GM19468 (cell line): ENCODE data around the gene TREM1.
"Not testable (repeated sequence)": the region's sequence is repeated elsewhere in the genome, so short reads cannot be mapped to it uniquely, and the experiment has no call there.

Experiments used
- ATAC-seq: cut with Tn5 transposase; IDR thresholded peaks from one replicate; pipeline ENCODE4 v1.9.1; 2021; ENCODE audit warnings: mild to moderate bottlenecking, moderate library complexity, moderate number of reproducible peaks; ENCODE audit not compliant: unreplicated experiment; ENCODE audit errors: extremely low read depth

Gene TREM1

GRCh38 chr6:41298785-41299502 lies 12.5 kb upstream of the TREM1 start:
- ATAC-seq, result no peak

- ATAC-seq, result not testable (repeated sequence)
Measured at GRCh38 chr6:41297248-41297647, 10.8 kb upstream of the TREM1 start.

- ATAC-seq, result no peak
Measured at GRCh38 chr6:41294214-41294872, 7.9 kb upstream of the TREM1 start.

- ATAC-seq, result no peak
Measured at GRCh38 chr6:41291717-41292116, 5.2 kb upstream of the TREM1 start.

DNA sequence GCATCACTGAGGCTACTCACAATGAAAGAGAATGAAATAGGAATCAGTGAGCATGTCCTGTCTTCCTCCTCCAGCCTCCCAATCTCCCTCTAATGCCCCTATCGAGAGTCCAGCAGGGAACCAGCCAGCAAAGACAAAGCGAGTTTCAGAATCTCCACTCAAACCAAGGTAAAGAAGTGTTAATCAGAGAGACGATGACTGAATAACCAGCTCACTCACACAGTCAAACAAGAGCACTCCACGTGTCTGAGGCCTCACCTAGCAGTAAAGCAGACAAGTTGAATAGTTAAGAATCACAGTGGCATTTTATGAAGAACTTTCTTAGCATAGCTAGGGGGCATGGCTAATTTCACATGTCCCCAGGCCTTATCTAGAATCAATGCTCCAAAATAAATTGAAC lies 3.3 kb upstream of the TREM1 start:
- ATAC-seq, result no peak

DNA sequence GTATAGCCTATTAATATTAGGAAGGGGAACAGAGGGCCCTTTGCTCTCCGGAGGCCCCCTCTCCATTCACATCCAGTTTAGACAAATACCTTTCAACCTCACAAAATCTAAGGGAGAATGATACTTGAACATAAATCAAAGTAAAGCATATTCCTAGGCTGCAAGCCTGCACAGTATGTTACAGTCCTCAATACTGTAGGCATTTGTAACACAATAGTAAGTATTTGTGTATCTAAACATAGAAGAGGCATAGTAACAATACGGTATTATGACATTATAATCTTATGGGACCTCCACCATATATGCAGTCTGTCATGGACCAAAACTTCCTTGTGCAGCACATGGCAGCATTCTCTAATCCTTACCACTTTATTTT lies 2.3 kb upstream of the TREM1 start:
- ATAC-seq, result no peak

DNA sequence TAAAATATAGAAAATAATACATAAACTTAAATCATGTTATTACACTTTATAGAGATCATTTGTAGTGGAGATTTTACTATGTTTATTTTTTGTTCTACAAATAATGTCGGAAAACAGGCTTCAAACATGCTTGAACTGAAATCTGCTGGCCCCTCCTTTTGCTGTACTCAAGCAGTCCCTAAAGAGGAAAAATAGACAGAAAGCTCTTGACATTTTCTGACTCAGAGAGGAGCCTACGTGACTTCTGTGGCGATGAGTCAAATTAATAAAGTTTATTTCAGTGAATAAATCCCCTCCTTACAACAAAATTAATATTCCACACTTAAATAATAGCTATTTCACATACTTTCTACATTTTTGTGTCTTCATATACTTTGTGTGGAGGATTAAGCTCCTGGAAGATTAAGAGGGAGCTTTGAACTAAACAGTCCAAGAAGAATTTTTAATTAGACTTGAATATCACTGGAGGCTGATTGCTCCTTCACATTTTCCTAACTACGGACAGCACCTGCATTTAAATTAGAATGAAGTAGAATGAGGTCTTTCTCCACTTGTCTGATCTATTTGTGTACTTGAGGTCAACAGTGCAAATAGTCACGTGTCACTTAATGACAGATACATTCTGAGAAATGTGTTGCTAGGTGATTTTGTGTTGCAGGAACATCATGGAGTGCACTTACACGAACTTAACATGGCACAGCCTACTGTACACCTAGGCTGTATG lies 1.7 kb upstream of the TREM1 start:
- ATAC-seq, result no peak

- no peak for ATAC-seq
Measured at GRCh38 chr6:41284726-41285125, 1.8 kb downstream of the TREM1 start.

DNA sequence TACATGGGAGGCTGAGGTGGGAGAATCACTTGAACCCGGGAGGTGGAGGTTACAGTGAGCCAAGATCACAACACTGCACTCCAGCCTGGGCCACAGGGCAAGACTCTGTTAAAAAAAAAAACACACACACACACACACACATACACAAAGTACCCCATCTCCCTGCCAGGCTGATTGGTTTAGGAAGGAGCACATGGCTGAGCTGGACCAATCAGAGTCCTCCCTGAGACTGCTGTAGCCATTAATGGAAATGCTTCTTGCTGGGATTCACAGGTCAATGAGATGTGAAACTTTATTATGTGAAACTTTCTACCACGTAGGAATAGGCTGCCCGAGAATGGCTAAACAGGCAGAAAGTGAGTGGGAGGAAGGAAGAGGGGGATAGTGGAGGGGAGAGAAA lies 2.9 kb downstream of the TREM1 start:
- no peak for ATAC-seq

DNA sequence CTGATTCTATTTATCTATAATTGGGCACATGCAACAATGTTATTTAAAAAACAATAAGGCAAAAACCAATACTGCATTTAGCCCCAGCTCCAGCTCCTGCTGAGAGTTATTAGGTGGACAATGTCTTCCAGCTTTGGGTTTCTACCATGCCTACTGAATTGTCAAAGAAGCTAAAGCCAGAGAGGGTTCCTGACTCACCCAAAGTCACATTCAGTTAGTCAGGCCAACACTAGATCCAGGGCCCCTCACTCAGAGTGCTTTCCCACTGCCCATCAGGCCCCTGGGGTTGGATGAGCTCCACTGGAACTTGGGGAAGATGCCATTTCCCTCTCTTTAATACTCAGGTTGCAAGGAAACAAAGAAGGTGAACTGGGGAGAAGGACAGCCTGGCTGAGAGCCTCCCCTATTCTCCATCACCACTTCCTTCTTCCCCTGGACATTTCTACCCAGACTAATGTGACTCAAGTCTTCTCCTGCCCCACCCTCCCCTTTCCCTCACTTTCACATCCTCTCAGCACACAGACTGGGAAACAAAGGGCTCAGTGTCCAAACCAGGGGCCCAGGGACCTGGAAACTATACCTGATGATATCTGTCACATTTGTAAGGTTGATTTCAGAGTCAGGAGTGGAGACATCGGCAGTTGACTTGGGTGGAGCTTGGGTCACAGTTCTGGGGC lies 6.0 kb downstream of the TREM1 start:
- no peak for ATAC-seq

GRCh38 chr6:41278699-41279405 lies 7.6 kb downstream of the TREM1 start:
- no peak for ATAC-seq

DNA sequence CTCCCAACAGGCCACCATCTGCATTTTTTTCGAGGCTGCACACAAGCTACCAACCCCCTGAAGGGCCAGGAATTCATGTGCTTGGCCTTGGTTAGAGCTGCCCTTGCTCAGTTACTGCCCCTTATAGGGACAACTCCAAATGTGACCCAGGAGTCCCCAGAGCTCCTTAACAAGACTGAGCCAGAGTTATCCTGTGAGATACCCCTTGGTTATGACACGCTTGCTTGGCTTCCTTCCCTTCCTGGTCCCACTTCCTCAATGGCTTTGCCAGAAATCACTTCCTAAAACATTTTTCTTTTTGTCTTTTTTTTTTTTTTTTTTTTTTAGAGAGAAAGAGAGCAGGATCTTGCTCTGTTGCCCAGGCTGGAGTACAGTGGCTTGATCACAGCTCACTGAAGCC lies 8.9 kb downstream of the TREM1 start:
- no peak for ATAC-seq

- no peak for ATAC-seq
Measured at GRCh38 chr6:41275489-41275888, 11.0 kb downstream of the TREM1 start.

DNA sequence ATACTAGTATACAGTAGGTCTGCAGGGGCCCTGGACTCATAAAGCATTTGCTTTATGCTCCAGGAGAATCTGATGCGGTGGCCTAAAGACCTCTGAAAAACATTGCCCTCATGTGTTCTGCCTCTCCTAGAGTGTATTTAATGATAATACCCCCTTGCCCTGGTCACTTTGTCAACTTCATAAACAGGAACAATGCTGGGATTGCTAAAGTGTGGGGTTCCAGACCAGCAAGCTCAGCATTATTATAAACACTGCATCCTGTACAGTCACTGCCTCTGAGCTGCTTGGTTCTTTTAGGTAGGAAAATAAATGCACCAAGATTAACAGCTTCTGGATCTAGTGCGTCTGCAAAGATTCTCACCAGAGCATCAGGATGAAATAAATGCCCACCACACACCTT lies 12.2 kb downstream of the TREM1 start:
- ATAC-seq, result no peak

- no peak for ATAC-seq
Measured at GRCh38 chr6:41273714-41274113, 12.8 kb downstream of the TREM1 start.

DNA sequence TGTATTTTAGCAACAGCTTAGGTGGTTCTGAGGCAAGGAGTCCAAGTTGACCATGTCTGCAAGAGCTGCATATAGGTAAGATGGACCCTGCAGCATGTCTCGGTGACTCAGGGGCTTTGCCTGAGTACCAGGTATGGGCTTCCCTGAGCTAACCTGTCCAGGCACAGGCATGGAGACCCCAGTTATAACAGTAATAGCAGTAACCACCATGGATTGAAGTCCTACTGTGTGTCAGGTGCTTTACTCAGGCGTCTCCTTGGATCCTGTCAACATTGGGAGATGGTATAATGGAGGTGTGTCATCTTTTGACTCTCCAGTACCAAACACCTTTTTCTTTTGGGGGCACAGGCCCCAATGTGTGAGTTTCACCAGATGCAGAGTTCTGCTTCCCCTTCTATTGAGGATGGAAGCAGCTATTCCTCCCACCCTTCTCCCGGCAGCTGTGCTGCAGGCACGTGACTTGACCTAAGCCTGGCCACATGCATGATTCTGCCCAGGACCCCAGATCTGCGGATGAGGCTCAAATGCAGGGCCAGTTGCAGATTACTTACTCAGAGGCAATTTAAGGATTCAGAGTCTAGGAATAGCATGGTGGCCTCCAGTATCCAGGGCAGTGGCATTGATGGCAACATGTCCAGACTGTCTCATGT lies 13.8 kb downstream of the TREM1 start:
- ATAC-seq, result no peak

- ATAC-seq, result no peak
Measured at GRCh38 chr6:41271901-41272395, 14.5 kb downstream of the TREM1 start.

DNA sequence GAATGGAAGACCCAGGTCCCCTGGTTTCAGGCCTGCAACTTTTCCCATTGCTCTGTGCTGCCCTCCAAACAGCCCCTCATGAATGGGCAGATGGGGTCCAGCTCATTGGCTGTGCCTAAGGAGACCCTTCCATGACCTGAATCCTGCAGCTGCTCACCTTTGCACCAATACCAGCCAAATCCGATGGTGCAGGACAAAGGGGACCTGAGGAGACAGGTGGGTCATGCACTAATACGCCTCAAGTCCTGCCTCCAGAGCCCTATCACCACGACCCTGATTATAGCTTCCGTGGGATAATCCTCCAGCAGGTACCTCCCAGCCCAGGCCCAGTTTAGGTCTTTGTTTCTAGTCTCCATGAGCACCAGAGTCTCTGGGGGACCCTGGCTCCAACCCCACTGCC lies 16.8 kb downstream of the TREM1 start:
- ATAC-seq, result no peak

GRCh38 chr6:41269166-41269565 lies 17.3 kb downstream of the TREM1 start:
- no peak for ATAC-seq

- no peak for ATAC-seq
Measured at GRCh38 chr6:41268478-41268877, 18.0 kb downstream of the TREM1 start.
